Measurements from ENCODE around the gene IFI27L2.

DNA sequence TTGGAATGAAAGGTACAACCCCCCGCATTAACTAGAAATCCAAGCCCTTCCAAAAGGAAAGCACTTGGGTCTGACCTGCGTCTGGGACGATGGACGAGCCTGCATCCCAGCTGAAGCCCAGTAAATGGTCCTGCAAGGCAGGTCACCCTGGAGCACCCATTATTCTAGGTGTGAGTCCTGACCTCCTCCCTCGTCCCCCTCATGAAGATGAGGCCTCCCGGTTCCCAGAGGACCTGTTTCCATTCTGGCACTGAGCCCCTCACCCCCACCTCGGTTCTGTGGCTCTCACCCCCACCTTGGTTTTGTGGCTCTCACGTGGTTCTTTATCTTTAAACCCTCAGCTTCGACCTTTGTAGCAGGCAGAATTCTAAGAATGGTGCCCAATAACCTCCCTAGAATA is 11.5 kb downstream of the IFI27L2 start:
- TF ChIP-seq, protein P1, sequence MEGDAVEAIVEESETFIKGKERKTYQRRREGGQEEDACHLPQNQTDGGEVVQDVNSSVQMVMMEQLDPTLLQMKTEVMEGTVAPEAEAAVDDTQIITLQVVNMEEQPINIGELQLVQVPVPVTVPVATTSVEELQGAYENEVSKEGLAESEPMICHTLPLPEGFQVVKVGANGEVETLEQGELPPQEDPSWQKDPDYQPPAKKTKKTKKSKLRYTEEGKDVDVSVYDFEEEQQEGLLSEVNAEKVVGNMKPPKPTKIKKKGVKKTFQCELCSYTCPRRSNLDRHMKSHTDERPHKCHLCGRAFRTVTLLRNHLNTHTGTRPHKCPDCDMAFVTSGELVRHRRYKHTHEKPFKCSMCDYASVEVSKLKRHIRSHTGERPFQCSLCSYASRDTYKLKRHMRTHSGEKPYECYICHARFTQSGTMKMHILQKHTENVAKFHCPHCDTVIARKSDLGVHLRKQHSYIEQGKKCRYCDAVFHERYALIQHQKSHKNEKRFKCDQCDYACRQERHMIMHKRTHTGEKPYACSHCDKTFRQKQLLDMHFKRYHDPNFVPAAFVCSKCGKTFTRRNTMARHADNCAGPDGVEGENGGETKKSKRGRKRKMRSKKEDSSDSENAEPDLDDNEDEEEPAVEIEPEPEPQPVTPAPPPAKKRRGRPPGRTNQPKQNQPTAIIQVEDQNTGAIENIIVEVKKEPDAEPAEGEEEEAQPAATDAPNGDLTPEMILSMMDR (IDR thresholded peaks at IDR 0.05) = no peak
- TF ChIP-seq YY1 (IDR thresholded peaks at IDR 0.05; ENCODE audit: low read depth) (no peak), GABPA (IDR thresholded peaks at IDR 0.05; ENCODE audit: low read depth) (no peak), FOXM1 (IDR thresholded peaks at IDR 0.05; ENCODE audit: low read depth) (no peak), RAD21 (IDR thresholded peaks at IDR 0.05; ENCODE audit: low read length) (no peak), EZH2phosphoT487 (IDR thresholded peaks at IDR 0.05; ENCODE audit: borderline replicate concordance, low read depth) (no peak), TEAD4 (IDR thresholded peaks at IDR 0.05; ENCODE audit: borderline replicate concordance, insufficient read depth) (no peak), RCOR1 (IDR thresholded peaks at IDR 0.05; ENCODE audit: low read length) (no peak), TCF12 (IDR thresholded peaks at IDR 0.05) (no peak)
- TF ChIP-seq, protein P2, sequence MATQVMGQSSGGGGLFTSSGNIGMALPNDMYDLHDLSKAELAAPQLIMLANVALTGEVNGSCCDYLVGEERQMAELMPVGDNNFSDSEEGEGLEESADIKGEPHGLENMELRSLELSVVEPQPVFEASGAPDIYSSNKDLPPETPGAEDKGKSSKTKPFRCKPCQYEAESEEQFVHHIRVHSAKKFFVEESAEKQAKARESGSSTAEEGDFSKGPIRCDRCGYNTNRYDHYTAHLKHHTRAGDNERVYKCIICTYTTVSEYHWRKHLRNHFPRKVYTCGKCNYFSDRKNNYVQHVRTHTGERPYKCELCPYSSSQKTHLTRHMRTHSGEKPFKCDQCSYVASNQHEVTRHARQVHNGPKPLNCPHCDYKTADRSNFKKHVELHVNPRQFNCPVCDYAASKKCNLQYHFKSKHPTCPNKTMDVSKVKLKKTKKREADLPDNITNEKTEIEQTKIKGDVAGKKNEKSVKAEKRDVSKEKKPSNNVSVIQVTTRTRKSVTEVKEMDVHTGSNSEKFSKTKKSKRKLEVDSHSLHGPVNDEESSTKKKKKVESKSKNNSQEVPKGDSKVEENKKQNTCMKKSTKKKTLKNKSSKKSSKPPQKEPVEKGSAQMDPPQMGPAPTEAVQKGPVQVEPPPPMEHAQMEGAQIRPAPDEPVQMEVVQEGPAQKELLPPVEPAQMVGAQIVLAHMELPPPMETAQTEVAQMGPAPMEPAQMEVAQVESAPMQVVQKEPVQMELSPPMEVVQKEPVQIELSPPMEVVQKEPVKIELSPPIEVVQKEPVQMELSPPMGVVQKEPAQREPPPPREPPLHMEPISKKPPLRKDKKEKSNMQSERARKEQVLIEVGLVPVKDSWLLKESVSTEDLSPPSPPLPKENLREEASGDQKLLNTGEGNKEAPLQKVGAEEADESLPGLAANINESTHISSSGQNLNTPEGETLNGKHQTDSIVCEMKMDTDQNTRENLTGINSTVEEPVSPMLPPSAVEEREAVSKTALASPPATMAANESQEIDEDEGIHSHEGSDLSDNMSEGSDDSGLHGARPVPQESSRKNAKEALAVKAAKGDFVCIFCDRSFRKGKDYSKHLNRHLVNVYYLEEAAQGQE (IDR thresholded peaks at IDR 0.05; ENCODE audit: low read depth, low read length) = no peak
